K562 (cell line): ENCODE data around the gene SDC3. TPM values are rescaled to one million over a fixed set of nuclear protein-coding genes. Genes with fewer than 3 reads are reported as not detected.

Source experiments
- ATF1 ChIP-seq, 2 experiments: fragments of 450-650 bp in 1 of 2; IDR thresholded peaks; 2 replicates each; pipeline ENCODE4 v1.6.1; 2016; ENCODE audit warnings: missing compliant biosample characterization in 1 of 2, missing genetic modification characterization in 1 of 2
- BACH1 ChIP-seq: fragments of 200-800 bp; sonication (Bioruptor generic); IDR thresholded peaks from 2 replicates; pipeline ENCODE4 v1.6.1; 2016; ENCODE audit warnings: missing genetic modification characterization, missing compliant biosample characterization
- ELF4 ChIP-seq: fragments of 450-650 bp; formaldehyde crosslinking; IDR thresholded peaks from 2 replicates; pipeline ENCODE4 v1.4.0; 2022; ENCODE audit warnings: missing genetic modification characterization
- FIP1L1 ChIP-seq: fragments of 200-400 bp; formaldehyde crosslinking; IDR thresholded peaks from 2 replicates; pipeline ENCODE4 v1.6.1; 2018; ENCODE audit warnings: mild to moderate bottlenecking, low read depth, low read length; ENCODE audit not compliant: poor library complexity, severe bottlenecking
- GABPB2 ChIP-seq: fragments of 250-450 bp; sonication (Bioruptor Pico); conservative IDR thresholded peaks from 2 replicates; pipeline ENCODE4 v1.5.1; 2021; ENCODE audit warnings: mild to moderate bottlenecking
- PHB ChIP-seq: fragments of 250-450 bp; sonication (Bioruptor Pico); IDR thresholded peaks from 2 replicates; pipeline ENCODE4 v1.5.0; 2021
- RERE ChIP-seq: sonication (generic); formaldehyde crosslinking; IDR thresholded peaks from 2 replicates; pipeline ENCODE4 v1.8.0; 2023; ENCODE audit warnings: missing genetic modification reagents, mild to moderate bottlenecking, borderline replicate concordance
- SIN3A ChIP-seq, 2 experiments: fragments of 150-350 bp in 1 of 2; IDR thresholded peaks; 2 replicates each; pipeline ENCODE4 v1.6.1; 2011 to 2016; ENCODE audit warnings: borderline replicate concordance in 2 of 2, low read depth in 2 of 2, low read length in 2 of 2, mild to moderate bottlenecking in 2 of 2, moderate library complexity in 2 of 2; ENCODE audit not compliant: control insufficient read depth in 1 of 2
- ZMIZ1 ChIP-seq, 2 experiments: fragments of 150-350 bp in 1 of 2; IDR thresholded peaks; 2 replicates each; pipeline ENCODE4 v1.6.1; 2012 to 2016; ENCODE audit warnings: low read depth in 2 of 2, low read length in 2 of 2, mild to moderate bottlenecking in 1 of 2, moderate library complexity in 1 of 2
- ZNF140 ChIP-seq: fragments of 250-450 bp; sonication (Bioruptor Pico); IDR thresholded peaks from 2 replicates; pipeline ENCODE4 v1.8.0; 2021; ENCODE audit warnings: moderate library complexity, mild to moderate bottlenecking, inconsistent platforms
- ZNF384 ChIP-seq: IDR thresholded peaks from 2 replicates; pipeline ENCODE4 v1.6.1; 2012; ENCODE audit warnings: low read depth, low read length, improper control_type of control experiment
- ZNF518B ChIP-seq: fragments of 250-450 bp; sonication (Bioruptor Pico); IDR thresholded peaks from 2 replicates; pipeline ENCODE4 v1.5.0; 2021; ENCODE audit warnings: mild to moderate bottlenecking, moderate library complexity
- polyA plus RNA-seq, 8 experiments: library from polyadenylated mRNA; depleted of rRNA in 4 of 8; stranded (reverse) in 5 of 8; unstranded in 3 of 8; fragments of >200 nt; fragmentation: Nextera tagmentation in 2 of 8; fragmentation: Illumina TruSeq in 1 of 8; extraction: Ambion mirVana in 2 of 8; extraction: Trizol in 1 of 8; gene quantifications; 2 replicates each; pipeline versions ENCODE4 v1.2.1 to v1.2.3, GENCODE V29; 2011 to 2014; ENCODE audit warnings: inconsistent platforms in 1 of 8, missing spikeins in 1 of 8
- total RNA-seq, 7 experiments: library from RNA; depleted of rRNA in 6 of 7; stranded (reverse); fragments of >200 nt in 6 of 7; fragmentation: Illumina TruSeq in 2 of 7; extraction: Trizol in 2 of 7; gene quantifications; 2 replicates each; pipeline versions ENCODE4 v1.2.1 to v1.2.3, GENCODE V29; 2011 to 2021; ENCODE audit warnings: low replicate concordance in 1 of 7

The SDC3 gene
- total and polyA plus RNA-seq, 9 of the 15 experiments (the other 6 are each of a cell fraction or from before 2014, with no cell fraction given) = 0.38 to 44.1 (median 12.1) TPM

GRCh38 chr1:30842697-30843354 lies 65.7 kb downstream of the SDC3 start (continued):
- TF ChIP-seq RERE (CRISPR knock-in tag) (no peak), SIN3A (IDR thresholded peaks at IDR 0.05; ENCODE audit: borderline replicate concordance in 2 of 2, control insufficient read depth in 1 of 2, low read depth in 2 of 2, low read length in 2 of 2) (no peak), ZNF384 (no peak), BACH1 (tag) (no peak), ATF1 (CRISPR knock-in tag; IDR thresholded peaks at IDR 0.05) (no peak), ATF1 (tag; IDR thresholded peaks at IDR 0.05) (peak; percentile 76), FIP1L1 (no peak), ZNF140 (CRISPR knock-in tag) (no peak), GABPB2 (CRISPR knock-in tag) (no peak), ZNF518B (CRISPR knock-in tag) (no peak), PHB (no peak), ELF4 (CRISPR knock-in tag) (no peak), ZMIZ1 (IDR thresholded peaks at IDR 0.05; ENCODE audit: low read depth in 2 of 2, low read length in 2 of 2) (no peak)
